K562 (cell line): Measurements from ENCODE around the gene LAX1. TPM values are rescaled to one million over a fixed set of nuclear protein-coding genes. Genes with fewer than 3 reads are reported as not detected.

Source experiments
- CBX3 ChIP-seq, 2 experiments: IDR thresholded peaks; 1 replicate in 1 of 2; 2 replicates in 1 of 2; pipeline ENCODE4 v1.6.1; 2012; ENCODE audit warnings: inconsistent platforms in 2 of 2, low read length in 2 of 2, borderline replicate concordance in 1 of 2, control low read depth in 1 of 2
- EZH2 ChIP-seq: IDR thresholded peaks from 2 replicates; pipeline ENCODE4 v1.6.1; 2012; ENCODE audit warnings: low read depth, mild to moderate bottlenecking, inconsistent platforms, low read length, borderline replicate concordance
- KLF1 ChIP-seq: fragments of 450-650 bp; IDR thresholded peaks from 2 replicates; pipeline ENCODE4 v1.6.1; 2016; ENCODE audit warnings: missing genetic modification characterization, missing compliant biosample characterization
- MAFK ChIP-seq: IDR thresholded peaks from 2 replicates; pipeline ENCODE4 v1.6.1; 2011; ENCODE audit warnings: low read length, improper control_type of control experiment
- PRMT5 ChIP-seq: sonication (generic); formaldehyde crosslinking; IDR thresholded peaks from 2 replicates; pipeline ENCODE4 v1.5.0; 2020; ENCODE audit warnings: missing genetic modification reagents
- RBFOX2 ChIP-seq: fragments of 200-400 bp; formaldehyde crosslinking; IDR thresholded peaks from 2 replicates; pipeline ENCODE4 v1.6.1; 2017; ENCODE audit warnings: low read depth, mild to moderate bottlenecking, low read length, moderate library complexity
- RHOXF2B ChIP-seq: fragments of 250-450 bp; sonication (Bioruptor Pico); conservative IDR thresholded peaks from 2 replicates; pipeline ENCODE4 v1.5.1; 2021
- SOX6 ChIP-seq: fragments of 450-650 bp; IDR thresholded peaks from 2 replicates; pipeline ENCODE4 v1.6.1; 2014; ENCODE audit warnings: mild to moderate bottlenecking
- SRSF3 ChIP-seq: fragments of 200-400 bp; formaldehyde crosslinking; IDR thresholded peaks from 2 replicates; pipeline ENCODE4 v1.6.1; 2016; ENCODE audit warnings: mild to moderate bottlenecking, low read length, moderate library complexity; ENCODE audit not compliant: insufficient read depth
- WHSC1 ChIP-seq: IDR thresholded peaks from one replicate; pipeline ENCODE4 v1.6.1; 2012; ENCODE audit warnings: low read length, control low read depth, inconsistent platforms
- ZNF133 ChIP-seq: fragments of 250-450 bp; sonication (Bioruptor Pico); IDR thresholded peaks from 2 replicates; pipeline ENCODE4 v1.4.0; 2020; ENCODE audit warnings: mild to moderate bottlenecking
- ZNF583 ChIP-seq: fragments of 250-450 bp; sonication (Bioruptor Pico); IDR thresholded peaks from 2 replicates; pipeline ENCODE4 v1.4.0; 2020
- ZNF75A ChIP-seq: fragments of 450-650 bp; formaldehyde crosslinking; IDR thresholded peaks from 2 replicates; pipeline ENCODE4 v1.4.0; 2020; ENCODE audit warnings: mild to moderate bottlenecking
- polyA plus RNA-seq, 8 experiments: library from polyadenylated mRNA; depleted of rRNA in 4 of 8; stranded (reverse) in 5 of 8; unstranded in 3 of 8; fragments of >200 nt; fragmentation: Nextera tagmentation in 2 of 8; fragmentation: Illumina TruSeq in 1 of 8; extraction: Ambion mirVana in 2 of 8; extraction: Trizol in 1 of 8; gene quantifications; 2 replicates each; pipeline versions ENCODE4 v1.2.1 to v1.2.3, GENCODE V29; 2011 to 2014; ENCODE audit warnings: inconsistent platforms in 1 of 8, missing spikeins in 1 of 8
- total RNA-seq, 7 experiments: library from RNA; depleted of rRNA in 6 of 7; stranded (reverse); fragments of >200 nt in 6 of 7; fragmentation: Illumina TruSeq in 2 of 7; extraction: Trizol in 2 of 7; gene quantifications; 2 replicates each; pipeline versions ENCODE4 v1.2.1 to v1.2.3, GENCODE V29; 2011 to 2021; ENCODE audit warnings: low replicate concordance in 1 of 7
- TF ChIP-seq, protein P1 (sequence below): sonication (generic); formaldehyde crosslinking; IDR thresholded peaks from 2 replicates; pipeline ENCODE4 v1.8.0; 2023; ENCODE audit warnings: mild to moderate bottlenecking, missing genetic modification reagents
- TF ChIP-seq, protein P2 (sequence below), 3 experiments: IDR thresholded peaks in 2 of 3; conservative IDR thresholded peaks in 1 of 3; 2 replicates each; pipeline ENCODE4 v1.5.1; 2011 to 2012; ENCODE audit warnings: low read length in 3 of 3, mild to moderate bottlenecking in 3 of 3, control low read depth in 2 of 3, improper control_type of control experiment in 1 of 3, inconsistent platforms in 1 of 3, low read depth in 1 of 3, mixed read lengths in 1 of 3, moderate library complexity in 1 of 3; ENCODE audit not compliant: insufficient read depth in 2 of 3
- TF ChIP-seq, protein P3 (sequence below), 2 experiments: fragments of 250-450 bp in 1 of 2; fragments of 450-650 bp in 1 of 2; sonication (Bioruptor Pico) in 1 of 2; IDR thresholded peaks; 2 replicates each; pipeline versions ENCODE4 v1.6.1 to v1.8.0; 2016 to 2021; ENCODE audit warnings: mild to moderate bottlenecking in 2 of 2, moderate library complexity in 2 of 2, missing compliant biosample characterization in 1 of 2, missing genetic modification characterization in 1 of 2
- TF ChIP-seq, protein P4 (sequence below): conservative IDR thresholded peaks from 2 replicates; pipeline ENCODE4 v1.6.1; 2011; ENCODE audit warnings: low read depth, mild to moderate bottlenecking, low read length; ENCODE audit not compliant: control insufficient read depth

The LAX1 gene
- total and polyA plus RNA-seq, 9 of the 15 experiments (the other 6 are each of a cell fraction or from before 2014, with no cell fraction given), result not detected

DNA sequence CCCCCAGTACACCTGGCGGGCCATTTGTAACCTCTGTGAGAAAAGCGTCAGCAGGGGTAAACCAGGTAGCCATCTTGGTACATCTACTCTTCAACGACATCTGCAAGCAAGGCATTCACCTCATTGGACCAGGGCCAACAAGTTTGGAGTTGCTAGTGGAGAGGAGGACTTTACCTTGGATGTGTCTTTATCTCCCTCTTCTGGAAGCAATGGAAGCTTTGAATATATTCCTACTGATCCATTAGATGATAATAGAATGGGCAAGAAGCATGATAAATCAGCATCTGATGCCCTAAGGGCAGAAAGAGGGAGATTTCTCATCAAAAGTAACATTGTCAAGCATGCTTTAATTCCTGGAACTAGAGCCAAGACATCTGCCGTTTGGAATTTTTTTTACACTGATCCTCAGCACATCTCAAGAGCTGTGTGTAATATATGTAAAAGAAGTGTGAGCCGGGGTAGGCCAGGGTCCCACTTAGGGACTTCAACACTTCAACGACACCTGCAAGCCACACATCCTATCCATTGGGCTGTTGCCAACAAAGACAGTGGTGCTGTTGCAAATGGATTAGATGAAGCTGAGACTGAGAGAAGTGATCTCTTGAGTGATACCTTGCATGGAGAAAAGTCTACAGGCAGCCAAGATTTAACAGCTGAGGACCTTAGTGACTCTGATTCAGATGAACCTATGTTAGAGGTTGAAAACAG is 33.1 kb downstream of the LAX1 start (continued):
- TF ChIP-seq KLF1, result no peak
- TF ChIP-seq, protein P1, sequence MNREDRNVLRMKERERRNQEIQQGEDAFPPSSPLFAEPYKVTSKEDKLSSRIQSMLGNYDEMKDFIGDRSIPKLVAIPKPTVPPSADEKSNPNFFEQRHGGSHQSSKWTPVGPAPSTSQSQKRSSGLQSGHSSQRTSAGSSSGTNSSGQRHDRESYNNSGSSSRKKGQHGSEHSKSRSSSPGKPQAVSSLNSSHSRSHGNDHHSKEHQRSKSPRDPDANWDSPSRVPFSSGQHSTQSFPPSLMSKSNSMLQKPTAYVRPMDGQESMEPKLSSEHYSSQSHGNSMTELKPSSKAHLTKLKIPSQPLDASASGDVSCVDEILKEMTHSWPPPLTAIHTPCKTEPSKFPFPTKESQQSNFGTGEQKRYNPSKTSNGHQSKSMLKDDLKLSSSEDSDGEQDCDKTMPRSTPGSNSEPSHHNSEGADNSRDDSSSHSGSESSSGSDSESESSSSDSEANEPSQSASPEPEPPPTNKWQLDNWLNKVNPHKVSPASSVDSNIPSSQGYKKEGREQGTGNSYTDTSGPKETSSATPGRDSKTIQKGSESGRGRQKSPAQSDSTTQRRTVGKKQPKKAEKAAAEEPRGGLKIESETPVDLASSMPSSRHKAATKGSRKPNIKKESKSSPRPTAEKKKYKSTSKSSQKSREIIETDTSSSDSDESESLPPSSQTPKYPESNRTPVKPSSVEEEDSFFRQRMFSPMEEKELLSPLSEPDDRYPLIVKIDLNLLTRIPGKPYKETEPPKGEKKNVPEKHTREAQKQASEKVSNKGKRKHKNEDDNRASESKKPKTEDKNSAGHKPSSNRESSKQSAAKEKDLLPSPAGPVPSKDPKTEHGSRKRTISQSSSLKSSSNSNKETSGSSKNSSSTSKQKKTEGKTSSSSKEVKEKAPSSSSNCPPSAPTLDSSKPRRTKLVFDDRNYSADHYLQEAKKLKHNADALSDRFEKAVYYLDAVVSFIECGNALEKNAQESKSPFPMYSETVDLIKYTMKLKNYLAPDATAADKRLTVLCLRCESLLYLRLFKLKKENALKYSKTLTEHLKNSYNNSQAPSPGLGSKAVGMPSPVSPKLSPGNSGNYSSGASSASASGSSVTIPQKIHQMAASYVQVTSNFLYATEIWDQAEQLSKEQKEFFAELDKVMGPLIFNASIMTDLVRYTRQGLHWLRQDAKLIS, result no peak
- TF ChIP-seq WHSC1, result no peak
- no peak for TF ChIP-seq PRMT5 (CRISPR knock-in tag)
- TF ChIP-seq, protein P2, sequence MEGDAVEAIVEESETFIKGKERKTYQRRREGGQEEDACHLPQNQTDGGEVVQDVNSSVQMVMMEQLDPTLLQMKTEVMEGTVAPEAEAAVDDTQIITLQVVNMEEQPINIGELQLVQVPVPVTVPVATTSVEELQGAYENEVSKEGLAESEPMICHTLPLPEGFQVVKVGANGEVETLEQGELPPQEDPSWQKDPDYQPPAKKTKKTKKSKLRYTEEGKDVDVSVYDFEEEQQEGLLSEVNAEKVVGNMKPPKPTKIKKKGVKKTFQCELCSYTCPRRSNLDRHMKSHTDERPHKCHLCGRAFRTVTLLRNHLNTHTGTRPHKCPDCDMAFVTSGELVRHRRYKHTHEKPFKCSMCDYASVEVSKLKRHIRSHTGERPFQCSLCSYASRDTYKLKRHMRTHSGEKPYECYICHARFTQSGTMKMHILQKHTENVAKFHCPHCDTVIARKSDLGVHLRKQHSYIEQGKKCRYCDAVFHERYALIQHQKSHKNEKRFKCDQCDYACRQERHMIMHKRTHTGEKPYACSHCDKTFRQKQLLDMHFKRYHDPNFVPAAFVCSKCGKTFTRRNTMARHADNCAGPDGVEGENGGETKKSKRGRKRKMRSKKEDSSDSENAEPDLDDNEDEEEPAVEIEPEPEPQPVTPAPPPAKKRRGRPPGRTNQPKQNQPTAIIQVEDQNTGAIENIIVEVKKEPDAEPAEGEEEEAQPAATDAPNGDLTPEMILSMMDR (IDR thresholded peaks at IDR 0.05 in 2 of 3, conservative IDR thresholded peaks at IDR 0.05 in 1 of 3; ENCODE audit: insufficient read depth in 2 of 3, low read depth in 1 of 3, low read length in 3 of 3), result peak in 2 of 3 experiments; percentile 21 to 32; a peak in 1 of 6 replicates
- 0 out of 3 replicates have a peak, but pooled peaks of 1 of the 2 experiments have one; percentile 7 for TF ChIP-seq CBX3 (IDR thresholded peaks at IDR 0.05; ENCODE audit: borderline replicate concordance in 1 of 2, low read length in 2 of 2)
- TF ChIP-seq MAFK, result 0 out of 2 replicates have a peak, but pooled peaks have one; percentile 2
- no peak for TF ChIP-seq RHOXF2B (CRISPR knock-in tag)
- peak; percentile 46; the same call in 1 of the 2 replicates for TF ChIP-seq RBFOX2
- TF ChIP-seq, protein P3, sequence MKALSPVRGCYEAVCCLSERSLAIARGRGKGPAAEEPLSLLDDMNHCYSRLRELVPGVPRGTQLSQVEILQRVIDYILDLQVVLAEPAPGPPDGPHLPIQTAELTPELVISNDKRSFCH (CRISPR knock-in tag; IDR thresholded peaks at IDR 0.05), result no peak
- TF ChIP-seq, protein P3 (tag; IDR thresholded peaks at IDR 0.05), result 0 out of 2 replicates have a peak, but pooled peaks have one; percentile 18
- TF ChIP-seq SOX6, result peak; percentile 42; the same call in 1 of the 2 replicates
- TF ChIP-seq EZH2, result no peak
- TF ChIP-seq, protein P4, sequence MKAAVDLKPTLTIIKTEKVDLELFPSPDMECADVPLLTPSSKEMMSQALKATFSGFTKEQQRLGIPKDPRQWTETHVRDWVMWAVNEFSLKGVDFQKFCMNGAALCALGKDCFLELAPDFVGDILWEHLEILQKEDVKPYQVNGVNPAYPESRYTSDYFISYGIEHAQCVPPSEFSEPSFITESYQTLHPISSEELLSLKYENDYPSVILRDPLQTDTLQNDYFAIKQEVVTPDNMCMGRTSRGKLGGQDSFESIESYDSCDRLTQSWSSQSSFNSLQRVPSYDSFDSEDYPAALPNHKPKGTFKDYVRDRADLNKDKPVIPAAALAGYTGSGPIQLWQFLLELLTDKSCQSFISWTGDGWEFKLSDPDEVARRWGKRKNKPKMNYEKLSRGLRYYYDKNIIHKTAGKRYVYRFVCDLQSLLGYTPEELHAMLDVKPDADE, result no peak
- no peak for TF ChIP-seq ZNF75A
- TF ChIP-seq SRSF3, result no peak
- no peak for TF ChIP-seq ZNF133 (CRISPR knock-in tag)
- no peak for TF ChIP-seq ZNF583 (CRISPR knock-in tag)
